GM18526 (cell line): ENCODE measurements around the gene EXOC4.

ENCODE experiments used
- POLR2A ChIP-seq: IDR thresholded peaks from 3 replicates; pipeline ENCODE4 v1.6.1; 2011; ENCODE audit not compliant: insufficient read length; ENCODE audit errors: extremely low read depth

EXOC4 gene

GRCh38 chr7:133822001-133822641, 569.2 kb downstream of the EXOC4 start:
- TF ChIP-seq POLR2A = no peak

GRCh38 chr7:133822868-133823552, 570.1 kb downstream of the EXOC4 start:
- no peak for TF ChIP-seq POLR2A

- no peak for TF ChIP-seq POLR2A
Measured at GRCh38 chr7:133824132-133824531, 571.3 kb downstream of the EXOC4 start.

DNA sequence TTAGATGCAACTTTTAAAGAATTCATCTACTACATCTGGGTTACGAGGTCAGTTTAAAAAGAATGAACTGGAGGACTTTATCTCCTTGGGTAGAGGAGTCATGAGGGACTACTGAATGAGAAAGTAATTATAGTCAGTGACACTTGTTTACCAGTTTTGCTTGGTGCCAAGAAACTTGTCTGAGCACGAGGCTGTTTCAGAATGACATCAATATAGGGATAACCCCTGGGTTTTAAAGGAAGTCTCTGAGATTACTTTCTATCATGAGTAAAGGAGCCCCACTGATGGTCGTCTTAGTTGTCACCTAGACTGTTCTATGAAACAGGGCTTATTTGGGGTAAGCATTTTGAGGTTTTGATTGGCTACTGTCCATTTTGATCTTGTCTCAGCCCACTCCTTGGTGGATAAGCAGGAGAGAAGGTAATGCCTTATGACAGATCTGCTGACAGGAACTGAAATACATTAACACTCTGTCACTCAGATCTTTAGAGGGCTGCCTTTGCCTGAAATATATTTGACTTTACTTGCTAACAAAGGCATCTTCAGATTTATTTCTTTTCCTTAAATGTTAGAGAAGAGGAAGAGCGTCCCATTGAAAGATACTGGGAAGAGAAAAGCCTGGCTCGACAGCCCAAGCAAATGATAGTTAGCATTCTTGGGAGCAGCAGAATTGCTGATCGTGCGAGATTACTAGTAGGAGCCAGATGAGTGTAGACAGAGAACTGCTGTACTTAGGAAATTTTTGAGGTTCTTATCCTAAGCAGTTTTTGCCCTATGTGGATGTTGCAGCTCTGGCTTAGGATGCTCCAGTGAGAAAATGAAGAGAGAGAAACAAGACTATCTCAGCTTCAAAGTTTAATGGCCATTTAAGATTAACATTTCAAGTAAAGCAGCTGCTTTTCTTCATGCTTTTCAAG, 575.1 kb downstream of the EXOC4 start:
- no peak for TF ChIP-seq POLR2A

DNA sequence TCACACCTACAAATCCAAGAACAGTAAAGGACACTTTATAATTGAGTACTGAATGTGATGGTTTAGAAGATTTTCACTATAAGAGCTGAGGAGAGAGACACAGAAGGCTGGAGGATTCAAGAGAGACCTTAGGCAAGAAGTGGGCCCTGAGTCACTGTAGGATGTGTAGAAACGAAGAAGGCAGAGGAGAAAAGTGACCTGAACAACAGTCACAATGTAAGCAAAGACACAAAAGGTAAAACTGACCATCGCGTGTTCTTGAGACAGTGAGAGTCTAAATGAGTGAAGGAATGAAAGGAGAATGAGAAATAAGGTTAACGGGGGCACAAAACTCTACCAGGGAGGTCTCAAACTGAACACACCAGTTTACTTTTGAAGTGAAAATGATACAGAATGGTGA, 576.0 kb downstream of the EXOC4 start:
- no peak for TF ChIP-seq POLR2A

DNA sequence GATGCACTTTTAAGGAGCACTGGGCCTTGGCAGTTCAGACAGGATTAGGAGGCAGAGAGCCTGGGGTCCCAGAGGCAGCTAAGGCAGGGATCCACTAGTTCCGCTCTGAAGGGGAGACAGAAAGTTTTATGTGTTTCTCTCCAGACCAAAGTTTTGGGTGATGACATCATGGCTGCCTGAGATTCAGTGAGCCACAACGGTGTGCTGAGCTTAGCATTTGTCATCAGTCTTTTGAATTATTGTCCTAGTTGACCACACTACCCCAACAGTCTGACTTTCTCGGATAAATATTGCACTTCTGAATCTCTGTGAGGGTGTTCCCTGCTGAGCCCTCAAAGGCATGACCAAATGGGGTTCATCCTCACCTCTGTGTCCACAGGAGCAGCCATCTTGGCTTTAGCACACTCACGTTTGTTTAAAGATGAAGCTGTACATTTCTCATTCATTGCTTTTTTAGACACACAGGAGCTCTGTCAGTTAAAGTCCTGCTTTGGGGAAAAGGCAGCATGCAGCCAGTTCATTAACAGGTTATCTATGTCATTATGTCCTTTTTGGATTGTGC, 576.5 kb downstream of the EXOC4 start:
- no peak for TF ChIP-seq POLR2A

DNA sequence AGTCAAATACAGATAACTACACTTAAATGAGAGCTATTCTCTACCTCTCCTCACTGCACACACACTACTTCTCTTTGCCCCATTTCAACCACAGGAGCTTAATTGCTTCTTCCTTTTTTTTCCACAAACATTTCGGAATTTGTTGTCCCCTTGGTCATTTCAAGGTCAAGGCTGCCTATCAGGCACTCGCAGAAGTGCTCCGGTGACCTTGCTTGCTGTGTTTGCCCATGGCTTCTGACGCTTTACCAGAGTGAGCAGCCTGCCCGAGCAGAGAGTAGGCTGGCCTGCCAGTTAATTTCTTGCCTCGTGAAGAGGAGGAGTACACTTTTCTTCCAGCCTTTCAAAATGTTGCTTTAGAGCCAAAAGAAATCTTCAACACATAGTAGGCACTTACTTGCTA, 577.2 kb downstream of the EXOC4 start:
- TF ChIP-seq POLR2A = no peak

- TF ChIP-seq POLR2A = no peak
Measured at GRCh38 chr7:133836666-133837065, 583.8 kb downstream of the EXOC4 start.

DNA sequence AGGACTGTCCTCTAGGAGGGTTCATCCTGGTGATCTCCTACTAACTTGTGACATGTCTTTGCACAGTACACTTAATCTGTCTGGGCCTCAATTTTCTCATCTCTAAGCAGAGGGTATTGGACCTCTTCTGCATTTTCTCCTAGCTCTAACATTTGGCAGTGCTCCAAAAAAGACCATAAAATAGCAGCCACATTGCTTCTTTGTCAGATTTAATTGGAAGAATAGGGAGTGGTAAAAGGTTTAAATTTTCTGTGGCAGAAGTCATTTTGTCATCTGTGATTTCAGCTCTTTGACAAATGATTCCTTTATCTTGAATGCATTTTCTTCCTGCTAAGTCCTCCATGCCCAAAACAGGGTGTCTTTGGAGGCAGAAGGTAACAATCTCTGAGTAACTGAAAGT, 584.3 kb downstream of the EXOC4 start:
- no peak for TF ChIP-seq POLR2A

DNA sequence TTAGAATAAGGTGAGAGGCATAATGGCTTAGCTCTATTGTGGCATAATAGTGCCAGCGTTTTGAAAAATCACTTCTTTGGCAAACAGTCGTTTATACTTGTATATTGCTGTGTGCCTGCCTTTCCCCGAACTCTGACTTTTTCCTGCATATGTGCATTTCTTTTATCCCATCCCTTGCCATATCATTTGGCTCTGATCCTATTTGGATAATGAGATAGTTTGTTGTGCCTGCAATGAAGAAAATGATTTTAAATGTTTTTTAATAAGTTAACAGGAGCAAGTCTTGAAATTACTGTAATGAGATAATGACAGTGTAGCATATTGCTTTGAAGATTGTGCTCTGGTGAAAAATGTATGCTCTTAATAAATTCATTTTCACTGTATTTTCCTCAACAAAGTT, 586.2 kb downstream of the EXOC4 start:
- TF ChIP-seq POLR2A = no peak

- TF ChIP-seq POLR2A = no peak
Measured at GRCh38 chr7:133843341-133843740, 590.5 kb downstream of the EXOC4 start.

DNA sequence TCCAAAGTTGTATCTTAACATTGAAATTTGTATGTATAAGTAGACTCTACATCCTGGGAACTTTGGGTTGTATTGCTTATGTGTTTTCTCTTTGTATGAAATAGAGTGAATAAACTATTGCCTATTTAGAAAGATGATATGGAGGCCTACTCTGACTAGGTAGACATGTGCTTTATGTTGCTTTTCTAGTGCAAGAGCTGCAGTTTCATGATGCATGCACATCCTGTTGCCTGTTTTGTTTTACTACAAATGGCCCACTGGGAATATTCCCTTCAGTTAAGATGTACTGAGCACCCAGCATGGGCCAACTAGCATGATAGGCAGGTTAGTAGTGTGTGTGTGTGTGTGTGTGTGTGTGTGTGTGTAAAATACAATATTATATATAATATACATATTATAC, 592.1 kb downstream of the EXOC4 start:
- no peak for TF ChIP-seq POLR2A

- TF ChIP-seq POLR2A = no peak
Measured at GRCh38 chr7:133846203-133846945, 593.5 kb downstream of the EXOC4 start.

DNA sequence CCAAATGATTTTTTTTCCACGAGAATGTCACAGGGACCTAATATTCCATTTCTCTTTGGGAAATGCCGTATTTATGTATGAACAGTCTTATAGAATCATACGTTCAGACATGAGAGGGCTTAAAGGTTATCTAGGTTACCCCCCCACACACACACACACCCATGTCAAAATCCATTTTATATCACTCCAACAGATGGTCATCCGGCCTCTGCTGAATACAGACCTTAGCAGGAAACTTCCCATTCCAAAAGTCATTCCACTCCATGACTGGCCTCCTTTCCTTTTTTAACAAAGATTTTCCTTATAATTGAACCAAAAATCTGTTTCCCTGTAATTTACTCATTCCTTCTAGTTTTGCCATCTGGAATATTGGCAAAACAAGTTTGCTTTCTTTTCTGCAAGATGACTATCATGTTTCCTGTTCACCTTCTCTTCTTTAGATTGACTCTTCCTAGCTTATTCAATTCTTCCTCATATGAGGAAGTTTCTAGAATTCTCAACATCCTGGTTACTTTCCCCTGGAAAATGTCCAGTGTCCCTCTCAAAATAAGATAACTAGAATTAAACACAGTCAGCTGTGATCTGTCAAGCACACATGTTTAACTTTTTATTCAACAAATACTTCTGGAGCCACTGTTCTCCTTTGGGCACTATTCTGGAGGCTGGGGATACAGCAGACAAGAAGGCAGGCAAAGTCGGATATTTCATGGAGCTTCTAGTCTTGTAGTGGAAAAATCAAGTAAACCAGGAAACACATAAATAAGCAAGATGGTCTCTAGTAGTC, 597.8 kb downstream of the EXOC4 start:
- no peak for TF ChIP-seq POLR2A
